DOHH2 (cell line): Measurements from ENCODE around the gene LDLRAD4.

Source experiments
- CTCF ChIP-seq: fragments of 200-600 bp; sonication (generic); IDR thresholded peaks from one replicate; pipeline ENCODE4 v1.5.1; 2014; ENCODE audit warnings: antibody characterized with exemption, mild to moderate bottlenecking, low read depth, low read length; ENCODE audit not compliant: poor library complexity, severe bottlenecking
- EZH2phosphoT487 ChIP-seq: fragments of 200-600 bp; sonication (generic); IDR thresholded peaks from 2 replicates; pipeline ENCODE4 v1.6.1; 2017; ENCODE audit warnings: borderline replicate concordance, mild to moderate bottlenecking, antibody characterized with exemption, low read length, moderate library complexity, mixed read lengths

DNA sequence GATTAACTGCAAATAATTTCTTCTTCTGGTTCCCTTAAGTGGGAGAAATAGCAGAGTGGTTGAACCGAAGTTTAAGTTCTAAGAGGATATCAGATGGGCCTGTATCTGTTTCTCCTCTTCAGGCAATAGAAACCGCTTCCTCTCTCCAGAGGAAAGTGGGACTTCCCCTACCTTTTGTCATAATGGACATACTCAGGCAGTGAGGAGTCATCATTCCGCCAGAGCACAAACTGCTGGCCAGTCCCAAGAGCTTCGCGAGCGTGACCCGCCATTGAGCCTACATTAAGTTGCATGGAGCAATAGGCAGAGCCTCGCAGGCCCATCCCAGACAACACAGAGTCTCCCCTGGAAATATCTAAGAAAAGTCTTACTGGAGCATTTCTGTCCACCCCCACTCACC lies 158.9 kb downstream of the LDLRAD4 start:
- TF ChIP-seq EZH2phosphoT487, result no peak
- TF ChIP-seq CTCF, result no peak
